Measurements from ENCODE around the gene CFTR. TPM values are rescaled to one million over a fixed set of nuclear protein-coding genes. Genes with fewer than 3 reads are reported as not detected.

The CFTR gene
- total RNA-seq, 3 donors from 2014 or later (not counting 1 experiment from before 2014, with no cell fraction given), result not detected

DNA sequence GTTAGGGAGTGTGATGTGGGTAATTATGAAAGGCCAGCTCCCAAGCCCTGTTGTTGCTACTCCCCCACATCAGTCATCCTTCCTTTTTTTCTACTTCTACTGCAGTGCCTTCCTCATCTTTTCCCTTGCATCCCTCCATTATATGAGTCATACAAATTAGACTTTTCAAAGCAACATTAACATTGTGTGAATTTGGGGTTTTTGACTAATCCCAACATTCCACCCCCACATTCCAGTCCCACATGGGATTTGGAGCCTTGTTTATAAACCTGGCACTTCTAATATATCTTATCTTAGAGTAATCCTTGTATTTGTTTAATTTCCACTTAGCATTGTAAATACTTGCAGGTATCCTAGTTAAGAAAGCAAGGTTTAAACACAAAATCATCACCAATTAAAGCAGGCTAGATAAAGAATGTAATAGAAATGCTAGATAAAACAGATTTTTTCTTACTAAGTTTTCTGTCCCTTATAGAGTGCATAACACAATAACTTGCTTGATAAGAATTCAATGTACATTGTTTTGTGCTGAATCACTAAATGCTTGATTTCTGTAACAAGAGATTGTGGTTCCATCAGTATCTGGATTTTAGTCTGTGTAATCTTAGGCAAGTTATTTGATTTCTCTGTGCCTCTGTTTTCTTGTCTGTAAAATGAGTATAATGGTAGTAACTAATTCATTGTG, 165.8 kb downstream of the CFTR start:
- TF ChIP-seq, protein P1, sequence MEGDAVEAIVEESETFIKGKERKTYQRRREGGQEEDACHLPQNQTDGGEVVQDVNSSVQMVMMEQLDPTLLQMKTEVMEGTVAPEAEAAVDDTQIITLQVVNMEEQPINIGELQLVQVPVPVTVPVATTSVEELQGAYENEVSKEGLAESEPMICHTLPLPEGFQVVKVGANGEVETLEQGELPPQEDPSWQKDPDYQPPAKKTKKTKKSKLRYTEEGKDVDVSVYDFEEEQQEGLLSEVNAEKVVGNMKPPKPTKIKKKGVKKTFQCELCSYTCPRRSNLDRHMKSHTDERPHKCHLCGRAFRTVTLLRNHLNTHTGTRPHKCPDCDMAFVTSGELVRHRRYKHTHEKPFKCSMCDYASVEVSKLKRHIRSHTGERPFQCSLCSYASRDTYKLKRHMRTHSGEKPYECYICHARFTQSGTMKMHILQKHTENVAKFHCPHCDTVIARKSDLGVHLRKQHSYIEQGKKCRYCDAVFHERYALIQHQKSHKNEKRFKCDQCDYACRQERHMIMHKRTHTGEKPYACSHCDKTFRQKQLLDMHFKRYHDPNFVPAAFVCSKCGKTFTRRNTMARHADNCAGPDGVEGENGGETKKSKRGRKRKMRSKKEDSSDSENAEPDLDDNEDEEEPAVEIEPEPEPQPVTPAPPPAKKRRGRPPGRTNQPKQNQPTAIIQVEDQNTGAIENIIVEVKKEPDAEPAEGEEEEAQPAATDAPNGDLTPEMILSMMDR (IDR thresholded peaks at IDR 0.05), result no peak
- H3K9me3 Mint-ChIP-seq, result peaks cover 9 to 15% of the 10 kb centered on the region in 2 donors
- no peaks in the 10 kb centered on the region for H3K36me3 ChIP-seq (ENCODE audit: control insufficient read depth, insufficient read depth, low read length)
- no peak overlapping the region for H3K27ac ChIP-seq (ENCODE audit: low read length)
- H3K9me3 ChIP-seq (ENCODE audit: control insufficient read depth, insufficient read depth, low read length), result no peaks in the 10 kb centered on the region
- DNase-seq (no peak), ATAC-seq (no peak)
- H3K4me3 Mint-ChIP-seq, result no peak overlapping the region
- no peaks in the 10 kb centered on the region for H3K36me3 Mint-ChIP-seq
- intact Hi-C loops (cut with micrococcal nuclease), result no loop called here
- no peaks in the 10 kb centered on the region for H3K4me1 ChIP-seq (ENCODE audit: control insufficient read depth, insufficient read depth, low read length)
- no peak overlapping the region for H3K27ac Mint-ChIP-seq
- no peaks in the 10 kb centered on the region for H3K4me1 Mint-ChIP-seq
- no peak overlapping the region for H3K4me3 ChIP-seq (ENCODE audit: low read length)
- no peaks in the 10 kb centered on the region for H3K27me3 ChIP-seq (ENCODE audit: control insufficient read depth, insufficient read depth, low read length)
- H3K27me3 Mint-ChIP-seq (ENCODE audit: low read depth in 2 of 2), result no peaks in the 10 kb centered on the region

DNA sequence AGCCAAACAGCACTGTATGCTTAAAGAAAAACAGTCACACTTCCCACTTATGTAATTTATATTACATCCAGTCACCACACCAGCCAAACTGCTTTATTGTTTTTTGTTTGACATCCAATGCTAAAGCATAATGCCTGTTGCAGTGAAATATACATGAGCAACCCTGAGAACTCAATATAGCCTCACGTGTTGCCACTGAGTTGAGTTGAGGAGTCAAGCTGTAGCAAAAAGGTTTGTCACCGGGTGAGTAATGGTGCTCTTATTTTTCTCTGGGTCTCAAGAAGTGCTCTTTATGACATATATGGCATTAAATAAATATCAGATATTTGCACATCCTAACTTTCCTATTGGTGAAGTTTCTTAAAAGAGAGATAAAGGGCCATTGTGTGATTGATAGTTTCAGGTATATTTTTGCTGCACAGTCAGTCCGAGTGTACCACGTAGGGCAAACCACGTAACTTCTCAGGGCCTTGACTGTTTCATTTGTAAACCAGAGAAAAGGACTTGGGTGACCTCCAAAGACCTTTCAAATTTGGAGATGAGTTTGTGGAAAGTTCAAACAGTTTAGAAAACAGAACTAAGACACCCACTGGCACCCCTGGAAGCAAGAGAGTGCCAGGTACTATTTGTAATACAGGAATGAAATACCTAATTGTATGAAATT, 168.5 kb downstream of the CFTR start:
- intact Hi-C loops (cut with micrococcal nuclease), result no loop called here
- H3K27ac Mint-ChIP-seq, result no peak overlapping the region
- TF ChIP-seq, protein P1 (IDR thresholded peaks at IDR 0.05), result no peak
- Histone ChIP-seq H3K4me3 (ENCODE audit: low read length) (no peak overlapping the region), H3K9me3 (ENCODE audit: control insufficient read depth, insufficient read depth, low read length) (no peaks in the 10 kb centered on the region), H3K27me3 (ENCODE audit: control insufficient read depth, insufficient read depth, low read length) (no peaks in the 10 kb centered on the region), H3K4me1 (ENCODE audit: control insufficient read depth, insufficient read depth, low read length) (no peaks in the 10 kb centered on the region), H3K27ac (ENCODE audit: low read length) (no peak overlapping the region), H3K36me3 (ENCODE audit: control insufficient read depth, insufficient read depth, low read length) (no peaks in the 10 kb centered on the region)
- H3K4me1 Mint-ChIP-seq, result no peaks in the 10 kb centered on the region
- no peak overlapping the region for H3K4me3 Mint-ChIP-seq
- no peaks in the 10 kb centered on the region for H3K27me3 Mint-ChIP-seq (ENCODE audit: low read depth in 2 of 2)
- WGBS (ENCODE audit: insufficient coverage), result 92% methylated on average over 5 of the region's 5 CpGs
- no peaks in the 10 kb centered on the region for H3K36me3 Mint-ChIP-seq
- peaks cover 9 to 13% of the 10 kb centered on the region in 2 donors for H3K9me3 Mint-ChIP-seq
- DNase-seq, result no peak
- ATAC-seq, result no peak

DNA sequence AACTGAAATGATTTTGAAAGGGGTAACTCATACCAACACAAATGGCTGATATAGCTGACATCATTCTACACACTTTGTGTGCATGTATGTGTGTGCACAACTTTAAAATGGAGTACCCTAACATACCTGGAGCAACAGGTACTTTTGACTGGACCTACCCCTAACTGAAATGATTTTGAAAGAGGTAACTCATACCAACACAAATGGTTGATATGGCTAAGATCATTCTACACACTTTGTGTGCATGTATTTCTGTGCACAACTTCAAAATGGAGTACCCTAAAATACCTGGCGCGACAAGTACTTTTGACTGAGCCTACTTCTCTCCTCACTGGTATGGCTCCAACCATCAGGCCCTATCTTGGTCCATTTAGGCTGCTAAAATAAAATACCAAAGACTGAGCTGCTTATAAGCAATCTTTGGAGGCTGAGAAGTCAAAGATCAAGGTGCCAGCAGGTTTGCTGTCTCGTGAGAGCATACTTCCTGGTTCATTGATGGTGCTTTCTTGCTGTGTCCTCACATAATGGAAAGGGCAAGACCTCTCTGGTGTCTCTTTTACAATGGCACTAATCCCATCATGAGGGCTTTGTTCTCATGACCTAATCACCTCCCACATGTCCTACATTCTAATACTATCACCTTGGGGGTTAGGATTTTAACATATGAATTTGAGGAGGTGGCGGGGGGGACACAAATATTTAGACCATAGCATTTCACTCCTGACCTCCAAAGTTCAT, 173.3 kb downstream of the CFTR start:
- no peak for DNase-seq
- ATAC-seq, result no peak
- no peak overlapping the region for H3K27ac Mint-ChIP-seq
- no peak overlapping the region for H3K27ac ChIP-seq (ENCODE audit: low read length)
- H3K4me1 ChIP-seq (ENCODE audit: control insufficient read depth, insufficient read depth, low read length), result no peaks in the 10 kb centered on the region
- H3K36me3 ChIP-seq (ENCODE audit: control insufficient read depth, insufficient read depth, low read length), result no peaks in the 10 kb centered on the region
- H3K27me3 ChIP-seq (ENCODE audit: control insufficient read depth, insufficient read depth, low read length), result no peaks in the 10 kb centered on the region
- no peaks in the 10 kb centered on the region for H3K27me3 Mint-ChIP-seq (ENCODE audit: low read depth in 2 of 2)
- no peaks in the 10 kb centered on the region for H3K36me3 Mint-ChIP-seq
- TF ChIP-seq, protein P1 (IDR thresholded peaks at IDR 0.05), result no peak
- no peak overlapping the region for H3K4me3 ChIP-seq (ENCODE audit: low read length)
- intact Hi-C loops (cut with micrococcal nuclease), result no loop called here
- no peak overlapping the region for H3K4me3 Mint-ChIP-seq
- H3K9me3 Mint-ChIP-seq, result peaks cover 5 to 9% of the 10 kb centered on the region in 2 donors
- 89% methylated on average over 4 of the region's 4 CpGs for whole genome bisulfite sequencing (ENCODE audit: insufficient coverage)
- no peaks in the 10 kb centered on the region for H3K9me3 ChIP-seq (ENCODE audit: control insufficient read depth, insufficient read depth, low read length)
- H3K4me1 Mint-ChIP-seq, result no peaks in the 10 kb centered on the region

Measured in natural killer cell (primary cell).